ENCODE data around the gene C9orf85.
A peak's percentile ranks its signal among the peaks of the same experiment; 100 is the strongest.

C9orf85 gene

GRCh38 chr9:71911061-71911907 lies at the start of gene C9orf85, which contains the start of gene ABHD17B:
Gene C9orf85, plus strand, starts transcription at chr9:71911639. Its CDS starts 96 bp downstream, at chr9:71911735.
Gene ABHD17B, minus strand, starts transcription at chr9:71911193. Its CDS starts 36,113 bp downstream, at chr9:71875080.
- DNase-seq (ENCODE audit: insufficient read length, low spot score) (peak; percentile 71), FAIRE-seq (peak; percentile 41)
- no peak for TF ChIP-seq CTCF (IDR thresholded peaks at IDR 0.05; ENCODE audit: insufficient read depth, missing control alignments)

DNA sequence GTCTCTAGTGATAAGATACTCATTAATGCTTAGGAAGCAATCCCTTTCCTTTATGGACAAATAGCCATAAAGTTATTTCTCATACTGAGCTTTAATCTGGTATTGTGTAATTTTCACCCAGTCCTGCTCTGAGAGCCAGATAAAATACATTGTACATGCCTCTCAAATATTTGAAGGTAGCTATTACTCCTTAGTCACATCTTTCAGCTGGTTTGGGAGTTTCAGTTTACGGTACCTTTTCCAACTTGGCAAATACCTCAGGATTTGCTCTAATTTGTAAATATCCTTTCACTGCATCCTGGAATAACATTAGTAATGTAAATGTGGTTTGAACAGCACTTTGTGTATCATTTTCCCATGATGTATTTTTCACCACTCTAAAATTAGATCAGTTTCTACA lies 47.8 kb upstream of the C9orf85 start:
- no peak for FAIRE-seq
- DNase-seq (ENCODE audit: insufficient read length, low spot score), result no peak
- no peak for TF ChIP-seq CTCF (IDR thresholded peaks at IDR 0.05; ENCODE audit: insufficient read depth, missing control alignments)

GRCh38 chr9:71875345-71875744 lies 36.1 kb upstream of the C9orf85 start:
- FAIRE-seq (no peak), DNase-seq (ENCODE audit: insufficient read length, low spot score) (no peak)
- TF ChIP-seq CTCF (IDR thresholded peaks at IDR 0.05; ENCODE audit: insufficient read depth, missing control alignments), result no peak

DNA sequence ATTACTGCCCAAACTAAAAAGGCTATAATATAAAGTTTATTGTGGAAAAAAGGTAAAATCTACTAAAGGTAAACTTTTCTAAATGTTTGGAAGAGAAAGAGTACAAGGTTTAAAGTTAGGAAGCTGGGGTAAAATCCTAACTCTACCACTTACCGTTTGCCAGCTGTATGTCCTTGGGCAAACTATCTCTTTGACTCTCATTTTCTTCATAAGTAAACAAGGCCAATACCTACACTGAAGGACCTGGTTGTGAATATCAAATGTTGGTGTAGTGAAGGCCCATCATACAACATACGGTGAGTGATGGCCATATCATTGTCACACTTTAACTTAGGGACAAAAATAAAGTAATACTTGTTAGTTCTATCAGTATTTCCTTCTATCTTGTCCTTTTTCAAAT lies 35.3 kb upstream of the C9orf85 start:
- TF ChIP-seq CTCF (IDR thresholded peaks at IDR 0.05; ENCODE audit: insufficient read depth, missing control alignments), result no peak
- FAIRE-seq, result no peak
- no peak for DNase-seq (ENCODE audit: insufficient read length, low spot score)

GRCh38 chr9:71876829-71877228 lies 34.6 kb upstream of the C9orf85 start:
- DNase-seq (ENCODE audit: insufficient read length, low spot score) (no peak), FAIRE-seq (no peak)
- no peak for TF ChIP-seq CTCF (IDR thresholded peaks at IDR 0.05; ENCODE audit: insufficient read depth, missing control alignments)

- no peak for TF ChIP-seq CTCF (IDR thresholded peaks at IDR 0.05; ENCODE audit: insufficient read depth, missing control alignments)
- DNase-seq (ENCODE audit: insufficient read length, low spot score) (no peak), FAIRE-seq (no peak)
These were observed 32.8 kb upstream of the C9orf85 start for GRCh38 chr9:71878327-71879274.

All from D721Med (cell line).